NCI-H510A treated with DMSO at 0.1 percent for 48 hours (cell line): Measurements from ENCODE around the gene GASK1A.

ENCODE experiments used
- DNase-seq: peaks from one replicate; lab custom pipeline; 2025; lab: John Stamatoyannopoulos, UW

The GASK1A gene

GRCh38 chr3:42982645-42983412, 3.7 kb downstream of the GASK1A start:
- DNase-seq, result no peak

- no peak for DNase-seq
Observed at GRCh38 chr3:42983927-42984326, 4.8 kb downstream of the GASK1A start.

GRCh38 chr3:42984701-42985100, 5.6 kb downstream of the GASK1A start:
- no peak for DNase-seq

GRCh38 chr3:42988097-42988496, 9.0 kb downstream of the GASK1A start:
- DNase-seq, result no peak

GRCh38 chr3:42988566-42988965, 9.5 kb downstream of the GASK1A start:
- no peak for DNase-seq

- DNase-seq, result no peak
Observed at GRCh38 chr3:42991341-42992315, 12.5 kb downstream of the GASK1A start.

- no peak for DNase-seq
Observed at GRCh38 chr3:42994595-42994994, 15.5 kb downstream of the GASK1A start.

- DNase-seq, result no peak
Observed at GRCh38 chr3:42996021-42996420, 16.9 kb downstream of the GASK1A start.

GRCh38 chr3:42996633-42997075, 17.5 kb downstream of the GASK1A start:
- DNase-seq, result no peak

GRCh38 chr3:42999212-42999611, 20.1 kb downstream of the GASK1A start:
- DNase-seq, result no peak

GRCh38 chr3:42999632-43000031, 20.5 kb downstream of the GASK1A start:
- DNase-seq, result no peak

- no peak for DNase-seq
Observed at GRCh38 chr3:43000387-43000786, 21.3 kb downstream of the GASK1A start.

- no peak for DNase-seq
Observed at GRCh38 chr3:43001094-43001553, 22.0 kb downstream of the GASK1A start.

GRCh38 chr3:43001556-43002121, 22.5 kb downstream of the GASK1A start:
- no peak for DNase-seq

- DNase-seq, result no peak
Observed at GRCh38 chr3:43004282-43004681, 25.2 kb downstream of the GASK1A start.

- DNase-seq, result no peak
Observed at GRCh38 chr3:43005253-43005652, 26.1 kb downstream of the GASK1A start.

GRCh38 chr3:43005981-43006380, 26.9 kb downstream of the GASK1A start:
- no peak for DNase-seq

GRCh38 chr3:43006825-43007224, 27.7 kb downstream of the GASK1A start:
- DNase-seq, result no peak

GRCh38 chr3:43009547-43009946, 30.4 kb downstream of the GASK1A start:
- no peak for DNase-seq

GRCh38 chr3:43010638-43011037, 31.5 kb downstream of the GASK1A start:
- no peak for DNase-seq

- no peak for DNase-seq
Observed at GRCh38 chr3:43011638-43012037, 32.5 kb downstream of the GASK1A start.

GRCh38 chr3:43012174-43012573, 33.1 kb downstream of the GASK1A start:
- DNase-seq, result no peak
